Cardiac ventricle fibroblast (primary cell): ENCODE data around the gene PCDHGA6. TPM values are rescaled to one million over a fixed set of nuclear protein-coding genes. Genes with fewer than 3 reads are reported as not detected.

Experiments used
- total RNA-seq: library from RNA; depleted of rRNA; stranded (reverse); fragments of >200 nt; gene quantifications from 2 replicates; pipeline ENCODE4 v1.2.3, GENCODE V29; 2015

Gene PCDHGA6
- 6.9 and 10.2 TPM in 2 replicates for total RNA-seq

GRCh38 chr5:141373673-141374317, at the start of gene PCDHGA6:
Gene PCDHGA6 (plus strand): TSS chr5:141373891. CDS start chr5:141374084, 193 bp downstream.

GRCh38 chr5:141330299-141331080, 43.2 kb upstream of the PCDHGA6 start, which contains the start of gene PCDHGA1:
Gene PCDHGA1 (plus strand): TSS chr5:141330514.

GRCh38 chr5:141338538-141339306, 35.0 kb upstream of the PCDHGA6 start, which contains the start of gene PCDHGA2:
Gene PCDHGA2 (plus strand): TSS chr5:141338760.

GRCh38 chr5:141343242-141343952, 30.3 kb upstream of the PCDHGA6 start, which contains the start of gene PCDHGA3:
Gene PCDHGA3 (plus strand): TSS chr5:141343829. CDS start chr5:141344034, 205 bp downstream.

GRCh38 chr5:141349917-141350619, 23.6 kb upstream of the PCDHGA6 start, which contains the start of gene PCDHGB1:
Gene PCDHGB1 (plus strand): TSS chr5:141350099. CDS start chr5:141350261, 162 bp downstream.

GRCh38 chr5:141354900-141355469, 18.7 kb upstream of the PCDHGA6 start, which contains the start of gene PCDHGA4:
Gene PCDHGA4 (plus strand): TSS chr5:141355021. CDS start chr5:141355108, 87 bp downstream.

GRCh38 chr5:141359790-141360426, 13.8 kb upstream of the PCDHGA6 start, which contains the start of gene PCDHGB2:
Gene PCDHGB2 (plus strand): TSS chr5:141359994. CDS start chr5:141360136, 142 bp downstream.

GRCh38 chr5:141363952-141364660, 9.6 kb upstream of the PCDHGA6 start, which contains the start of gene PCDHGA5:
Gene PCDHGA5 (plus strand): TSS chr5:141364162. CDS start chr5:141364331, 169 bp downstream.

GRCh38 chr5:141369994-141370848, 3.5 kb upstream of the PCDHGA6 start, which contains the start of gene PCDHGB3:
Gene PCDHGB3 (plus strand): TSS chr5:141370242. CDS start chr5:141370395, 153 bp downstream.

GRCh38 chr5:141382469-141383294, 9.0 kb downstream of the PCDHGA6 start, which contains the start of gene PCDHGA7:
Gene PCDHGA7 (plus strand): TSS chr5:141382742. CDS start chr5:141382900, 158 bp downstream.

GRCh38 chr5:141387557-141388311, 14.0 kb downstream of the PCDHGA6 start, which contains the start of gene PCDHGB4:
Gene PCDHGB4 (plus strand): TSS chr5:141387698. CDS start chr5:141387885, 187 bp downstream.

GRCh38 chr5:141392429-141393198, 18.9 kb downstream of the PCDHGA6 start, which contains the start of gene PCDHGA8:
Gene PCDHGA8 (plus strand): TSS chr5:141392633. CDS start chr5:141392814, 181 bp downstream.

GRCh38 chr5:141397756-141398551, 24.3 kb downstream of the PCDHGA6 start, which contains the start of gene PCDHGB5:
Gene PCDHGB5 (plus strand): TSS chr5:141397947. CDS start chr5:141398128, 181 bp downstream.

GRCh38 chr5:141402553-141403243, 29.0 kb downstream of the PCDHGA6 start, which contains the start of gene PCDHGA9:
Gene PCDHGA9 (plus strand): TSS chr5:141402778. CDS start chr5:141402953, 175 bp downstream.

